GM21381 (cell line): ENCODE measurements around the gene S100A6.
"Not testable (repeated sequence)": the region's sequence is repeated elsewhere in the genome, so short reads cannot be mapped to it uniquely, and the experiment has no call there.

ENCODE experiments used
- ATAC-seq: cut with Tn5 transposase; IDR thresholded peaks from one replicate; pipeline ENCODE4 v1.9.1; 2021; ENCODE audit warnings: mild to moderate bottlenecking, moderate library complexity; ENCODE audit not compliant: unreplicated experiment

S100A6 gene

DNA sequence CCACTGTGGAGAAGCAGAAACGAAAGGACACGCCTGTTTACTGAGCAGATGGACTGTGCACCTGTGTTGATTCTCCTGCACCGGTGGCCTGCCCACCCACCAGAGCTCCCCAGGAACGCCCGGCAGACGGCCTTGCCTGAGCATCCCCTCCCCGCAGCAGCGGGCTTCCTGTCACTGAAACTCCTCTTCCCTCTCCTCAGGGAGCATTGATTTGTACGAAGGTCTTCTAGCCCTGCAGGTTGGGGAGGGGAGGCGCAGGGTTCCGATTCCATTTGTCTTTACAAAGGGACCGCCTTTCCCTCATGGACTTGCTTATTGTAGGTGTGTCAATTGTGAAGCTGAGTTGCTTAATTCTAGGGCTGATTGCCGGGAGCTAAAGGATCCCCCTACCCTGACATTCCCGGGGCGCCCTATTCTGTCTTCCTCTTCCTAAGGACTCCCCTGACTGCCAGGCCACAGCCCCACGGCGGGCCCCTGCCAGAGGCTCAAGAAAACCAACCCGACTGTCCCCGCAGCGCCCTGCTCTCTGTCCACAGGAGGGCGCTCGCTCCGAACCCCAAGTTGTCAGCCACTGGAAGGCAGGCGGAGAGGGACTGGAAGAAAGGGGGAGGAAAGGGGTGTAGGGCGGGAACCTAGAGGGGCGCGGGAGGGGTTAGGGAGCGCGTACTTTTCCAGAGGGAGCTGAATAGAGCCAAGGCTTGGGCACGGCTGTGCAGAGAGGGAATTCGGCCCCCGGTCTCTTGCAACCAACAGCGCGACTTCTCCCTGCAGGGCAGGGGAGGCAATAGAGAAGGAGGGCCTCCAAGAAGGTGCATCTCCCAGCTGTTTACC, 2.8 kb downstream of the S100A6 start:
- ATAC-seq = no peak

DNA sequence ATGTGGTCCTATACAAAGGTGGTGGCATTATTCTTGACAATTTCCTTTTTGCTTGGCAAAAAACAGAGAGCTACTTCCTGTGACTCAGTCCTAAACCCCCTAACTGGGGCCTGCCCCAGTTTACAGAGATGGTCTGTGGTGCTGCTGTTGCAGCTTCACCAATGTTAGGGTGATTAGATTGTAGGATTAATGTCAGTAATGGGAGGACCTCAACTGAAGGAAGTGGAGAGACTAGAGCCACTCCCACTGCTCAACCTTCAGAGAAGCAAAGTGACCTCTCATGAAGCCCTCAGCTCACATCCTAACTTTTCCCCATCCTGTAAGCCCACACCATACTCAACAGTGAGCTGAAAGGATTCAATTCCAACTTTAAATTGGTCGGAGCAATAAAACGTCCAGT, 3.6 kb downstream of the S100A6 start:
- no peak for ATAC-seq

DNA sequence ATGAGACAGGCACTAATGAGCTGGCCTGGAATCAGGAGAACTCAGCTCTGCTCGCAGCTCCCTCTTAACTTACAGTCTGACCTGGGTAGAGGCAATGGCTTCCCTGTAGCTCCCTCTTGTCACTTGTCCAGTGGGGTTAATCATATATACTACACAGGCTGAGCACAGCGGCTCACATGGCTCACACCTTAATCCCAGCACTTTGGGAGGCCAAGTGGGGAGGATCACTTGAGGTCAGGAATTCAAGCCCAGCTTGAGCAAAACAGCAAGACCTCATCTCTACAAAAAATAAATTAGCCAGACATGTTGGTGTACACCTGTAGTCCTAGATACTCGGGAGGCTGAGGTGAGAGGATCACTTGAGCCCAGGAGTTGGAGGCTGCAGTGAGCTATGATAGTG, 4.2 kb downstream of the S100A6 start:
- ATAC-seq = no peak

- no peak for ATAC-seq
These were observed 8.1 kb downstream of the S100A6 start for GRCh38 chr1:153527683-153528040.

DNA sequence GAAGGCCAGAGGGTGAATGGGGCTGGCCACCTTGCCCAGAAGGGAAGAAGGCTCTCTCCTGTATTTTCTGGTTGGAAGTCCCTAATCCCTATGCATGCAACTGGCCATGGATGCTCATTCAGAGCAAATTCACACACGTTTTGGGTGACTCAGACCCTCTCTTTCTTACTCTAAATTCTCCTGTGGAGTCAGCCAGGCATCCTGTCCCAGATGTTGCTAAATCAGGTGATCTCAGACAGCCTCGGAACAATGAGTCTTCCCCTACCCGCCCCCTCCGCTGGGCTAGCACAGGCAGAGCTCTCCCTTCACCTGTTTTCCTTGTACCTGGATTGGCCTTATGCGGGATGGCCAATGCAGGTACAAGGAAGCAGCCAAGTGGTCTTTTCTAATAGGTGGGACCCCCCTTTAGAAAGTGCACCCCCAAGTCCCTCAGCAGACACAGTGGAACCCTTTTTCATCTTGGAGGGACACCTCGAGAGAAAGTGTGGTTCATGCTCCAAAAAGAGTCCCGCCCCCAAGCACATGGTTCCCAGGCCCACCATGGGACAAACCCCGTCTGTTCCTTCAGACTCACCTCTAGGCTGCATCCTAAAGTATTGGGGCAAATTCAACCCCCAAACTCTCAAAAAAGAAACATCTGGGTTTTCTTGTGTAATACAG, 8.6 kb downstream of the S100A6 start:
- no peak for ATAC-seq

DNA sequence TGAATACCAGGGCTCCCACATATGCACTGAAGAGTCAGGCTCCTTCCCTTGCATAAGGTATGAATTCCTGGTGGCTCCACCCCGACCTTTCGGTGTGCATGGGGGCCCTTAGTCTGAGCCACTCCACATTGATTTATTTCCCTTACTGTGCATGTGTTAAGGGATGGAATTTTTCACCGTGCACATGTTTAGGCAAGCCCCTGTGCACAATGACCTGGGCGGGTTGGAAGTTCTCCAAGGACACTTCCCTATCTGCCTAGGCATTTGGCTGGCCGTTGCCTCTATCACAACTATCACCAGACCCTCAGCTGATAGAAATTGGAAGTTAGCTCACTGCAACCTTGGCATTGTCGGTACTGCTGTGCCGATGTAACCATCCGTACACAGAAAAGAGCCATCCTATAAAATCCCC, 9.7 kb downstream of the S100A6 start:
- no peak for ATAC-seq

- ATAC-seq = no peak
These were observed 10.6 kb downstream of the S100A6 start for GRCh38 chr1:153525088-153525728.

- not testable (repeated sequence) for ATAC-seq
These were observed 13.3 kb downstream of the S100A6 start for GRCh38 chr1:153522353-153523048.

- not testable (repeated sequence) for ATAC-seq
These were observed 14.0 kb downstream of the S100A6 start for GRCh38 chr1:153521808-153522207.

DNA sequence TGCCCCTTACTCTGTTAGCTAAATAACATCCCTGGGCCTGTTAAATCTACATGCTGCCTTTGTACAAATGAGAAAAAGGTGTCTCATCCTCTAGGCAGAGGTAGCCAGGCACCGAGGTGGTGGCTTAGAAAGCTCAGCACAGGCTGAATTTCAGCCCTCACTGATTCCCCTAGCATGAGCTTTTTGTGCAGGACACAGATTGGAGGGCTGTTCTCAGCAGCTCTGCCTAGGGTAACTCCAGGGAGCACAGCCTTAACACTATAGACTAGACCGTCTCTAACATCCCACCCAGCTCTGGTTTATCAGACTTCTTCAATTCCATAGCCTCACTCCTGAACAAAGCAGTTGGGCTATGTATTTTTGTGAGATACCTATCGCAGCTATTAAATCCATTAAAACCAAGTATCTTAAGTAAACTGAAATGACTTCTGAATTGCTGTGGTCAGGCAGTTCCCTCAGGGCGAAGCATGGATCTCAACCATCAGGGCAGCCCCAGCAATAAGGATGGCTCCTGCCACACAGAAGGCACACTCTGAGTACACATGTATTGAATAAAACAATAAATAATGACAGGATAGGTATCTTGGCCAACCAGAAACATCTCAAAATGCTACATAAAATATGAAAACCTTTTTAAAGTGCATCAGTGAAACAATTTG, 14.8 kb downstream of the S100A6 start:
- ATAC-seq = no peak

DNA sequence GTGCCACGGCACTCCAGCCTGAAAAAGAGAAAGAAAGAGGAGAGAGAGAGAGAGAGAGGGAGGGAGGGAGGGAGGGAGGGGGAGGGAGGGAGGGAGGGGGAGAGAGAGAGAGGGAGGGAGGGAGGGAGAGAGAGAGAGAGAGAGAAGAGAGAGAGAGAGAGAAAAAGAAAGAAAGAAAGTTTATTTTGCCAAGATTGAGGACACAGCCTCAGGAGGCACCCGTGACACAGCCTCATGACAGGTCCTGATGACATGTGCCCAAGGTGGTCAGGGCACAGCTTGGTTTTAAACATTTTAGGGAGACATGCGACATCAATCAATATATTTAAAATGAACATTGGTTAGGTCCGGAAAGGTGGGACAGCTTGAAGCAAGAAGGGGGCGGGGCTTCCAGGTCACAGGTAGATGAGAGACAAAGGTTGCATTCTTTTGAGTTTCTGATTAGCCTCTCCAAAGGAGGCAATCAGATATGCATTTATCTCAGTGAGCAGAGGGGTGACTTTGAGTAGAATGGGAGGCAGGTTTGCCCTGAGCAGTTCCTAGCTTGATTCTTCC, 15.6 kb downstream of the S100A6 start:
- not testable (repeated sequence) for ATAC-seq

GRCh38 chr1:153519242-153519641, 16.5 kb downstream of the S100A6 start:
- no peak for ATAC-seq

GRCh38 chr1:153515504-153516394, 20.0 kb downstream of the S100A6 start:
- no peak for ATAC-seq

DNA sequence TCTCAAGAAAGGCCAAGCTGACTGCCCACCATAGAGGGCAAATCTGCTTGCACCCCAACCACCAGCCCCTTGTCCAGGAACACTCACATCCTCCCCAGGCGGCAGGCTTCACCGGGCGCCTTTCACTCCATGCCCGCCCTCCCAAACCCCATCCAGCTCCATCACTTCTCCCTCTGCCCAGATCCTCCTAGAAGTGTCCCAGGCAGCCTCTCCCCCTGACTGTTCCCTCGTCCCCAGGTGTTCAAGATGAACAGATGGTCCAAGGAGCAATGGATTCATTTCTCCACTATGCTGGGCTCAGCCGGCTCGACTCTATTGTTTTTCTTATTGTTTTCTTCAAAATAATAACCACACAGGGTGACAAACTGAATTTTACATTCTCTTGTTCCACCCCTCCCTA, 22.1 kb downstream of the S100A6 start:
- ATAC-seq = no peak

DNA sequence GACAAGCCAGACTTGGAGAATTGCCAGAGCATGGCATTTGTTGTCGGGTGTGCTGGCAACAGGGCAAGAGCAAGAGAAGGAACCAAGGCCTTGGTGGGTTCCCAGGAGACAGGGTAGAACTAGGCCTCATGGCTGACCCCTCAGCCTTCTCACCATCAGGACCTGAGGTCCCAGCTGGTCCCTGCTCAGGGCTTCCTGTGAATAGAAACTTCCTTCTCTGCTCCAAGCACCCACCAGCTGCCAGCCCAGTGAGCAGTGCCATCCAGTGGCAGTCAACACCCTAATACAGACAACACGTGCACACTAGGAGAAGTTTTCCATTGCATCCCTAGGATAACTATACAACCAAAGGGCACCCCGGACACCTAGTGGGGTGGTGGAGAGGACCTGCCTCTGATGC, 22.8 kb downstream of the S100A6 start:
- no peak for ATAC-seq

GRCh38 chr1:153510984-153511410, 24.8 kb downstream of the S100A6 start:
- no peak for ATAC-seq

- no peak for ATAC-seq
These were observed 25.9 kb downstream of the S100A6 start for GRCh38 chr1:153509729-153510354.

GRCh38 chr1:153509036-153509435, 26.8 kb downstream of the S100A6 start:
- ATAC-seq = no peak
